ENCODE results near the gene GPR32. TPM values are rescaled to one million over a fixed set of nuclear protein-coding genes. Genes with fewer than 3 reads are reported as not detected.
"Not testable (repeated sequence)": the region's sequence is repeated elsewhere in the genome, so short reads cannot be mapped to it uniquely, and the experiment has no call there.

The GPR32 gene, protein sequence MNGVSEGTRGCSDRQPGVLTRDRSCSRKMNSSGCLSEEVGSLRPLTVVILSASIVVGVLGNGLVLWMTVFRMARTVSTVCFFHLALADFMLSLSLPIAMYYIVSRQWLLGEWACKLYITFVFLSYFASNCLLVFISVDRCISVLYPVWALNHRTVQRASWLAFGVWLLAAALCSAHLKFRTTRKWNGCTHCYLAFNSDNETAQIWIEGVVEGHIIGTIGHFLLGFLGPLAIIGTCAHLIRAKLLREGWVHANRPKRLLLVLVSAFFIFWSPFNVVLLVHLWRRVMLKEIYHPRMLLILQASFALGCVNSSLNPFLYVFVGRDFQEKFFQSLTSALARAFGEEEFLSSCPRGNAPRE
- not detected in 3 replicates for total RNA-seq
- long read RNA-seq = 0 reads

GRCh38 chr19:50770164-50770563 lies at the start of gene GPR32:
TSS of gene GPR32 (plus strand) at chr19:50770464. CDS start at chr19:50770601, 137 bp downstream.
- H3K36me3 Mint-ChIP-seq (ENCODE audit: low read depth); H3K4me1 Mint-ChIP-seq (ENCODE audit: low read depth); H3K4me3 Mint-ChIP-seq (ENCODE audit: unreplicated experiment); H3K9me3 Mint-ChIP-seq (ENCODE audit: low read depth); H3K27ac Mint-ChIP-seq (ENCODE audit: unreplicated experiment); DNase-seq (ENCODE audit: low spot score): not testable (repeated sequence)
- peaks cover 27% of the 10 kb centered on the region for H3K27me3 Mint-ChIP-seq (ENCODE audit: low read depth)

- Mint-ChIP-seq H3K27me3 (ENCODE audit: low read depth) (peaks cover 27% of the 10 kb centered on the region), H3K36me3 (ENCODE audit: low read depth) (no peaks in the 10 kb centered on the region), H3K9me3 (ENCODE audit: low read depth) (no peaks in the 10 kb centered on the region), H3K27ac (ENCODE audit: unreplicated experiment) (no peak overlapping the region), H3K4me1 (ENCODE audit: low read depth) (peaks cover 20% of the 10 kb centered on the region), H3K4me3 (ENCODE audit: unreplicated experiment) (no peak overlapping the region)
- no peak for DNase-seq (ENCODE audit: low spot score)
- TF ChIP-seq, protein P1, sequence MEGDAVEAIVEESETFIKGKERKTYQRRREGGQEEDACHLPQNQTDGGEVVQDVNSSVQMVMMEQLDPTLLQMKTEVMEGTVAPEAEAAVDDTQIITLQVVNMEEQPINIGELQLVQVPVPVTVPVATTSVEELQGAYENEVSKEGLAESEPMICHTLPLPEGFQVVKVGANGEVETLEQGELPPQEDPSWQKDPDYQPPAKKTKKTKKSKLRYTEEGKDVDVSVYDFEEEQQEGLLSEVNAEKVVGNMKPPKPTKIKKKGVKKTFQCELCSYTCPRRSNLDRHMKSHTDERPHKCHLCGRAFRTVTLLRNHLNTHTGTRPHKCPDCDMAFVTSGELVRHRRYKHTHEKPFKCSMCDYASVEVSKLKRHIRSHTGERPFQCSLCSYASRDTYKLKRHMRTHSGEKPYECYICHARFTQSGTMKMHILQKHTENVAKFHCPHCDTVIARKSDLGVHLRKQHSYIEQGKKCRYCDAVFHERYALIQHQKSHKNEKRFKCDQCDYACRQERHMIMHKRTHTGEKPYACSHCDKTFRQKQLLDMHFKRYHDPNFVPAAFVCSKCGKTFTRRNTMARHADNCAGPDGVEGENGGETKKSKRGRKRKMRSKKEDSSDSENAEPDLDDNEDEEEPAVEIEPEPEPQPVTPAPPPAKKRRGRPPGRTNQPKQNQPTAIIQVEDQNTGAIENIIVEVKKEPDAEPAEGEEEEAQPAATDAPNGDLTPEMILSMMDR (IDR thresholded peaks at IDR 0.05) = no peak
Measured at GRCh38 chr19:50720921-50721381, 49.3 kb upstream of the GPR32 start.

DNA sequence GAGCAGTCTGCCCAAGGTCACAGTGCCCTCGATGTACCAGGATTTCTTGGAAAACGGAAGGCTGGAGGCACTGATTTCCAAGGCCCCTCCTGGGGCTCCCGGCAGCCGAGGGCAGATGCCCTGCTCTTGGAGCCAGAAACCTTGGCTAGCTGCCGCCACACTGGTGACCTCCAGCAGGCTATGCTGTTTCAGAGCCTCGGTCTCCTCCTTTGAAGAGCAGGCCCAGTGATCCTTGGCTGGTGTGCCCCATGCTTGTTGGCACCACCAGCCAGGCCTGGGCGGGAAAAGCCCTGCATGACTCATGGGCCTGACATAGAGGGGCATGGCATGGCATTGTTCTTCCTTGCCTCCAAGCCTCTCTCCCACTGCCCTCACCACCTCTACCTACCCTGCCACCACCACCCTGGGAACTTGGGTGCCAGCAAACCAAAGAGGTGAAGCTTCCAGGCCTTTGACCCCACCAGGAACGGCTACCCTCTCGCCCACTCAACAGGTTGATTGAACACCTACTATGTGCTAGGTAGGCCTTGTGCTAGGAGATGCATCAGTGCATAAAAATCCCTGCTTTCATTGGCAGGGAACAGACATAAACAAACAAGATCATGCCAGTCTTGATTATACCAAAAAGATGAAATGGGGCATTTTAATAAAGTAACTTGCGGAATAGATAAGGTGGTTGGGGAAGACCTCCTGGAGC lies 48.7 kb upstream of the GPR32 start:
- Mint-ChIP-seq H3K9me3 (ENCODE audit: low read depth) (no peaks in the 10 kb centered on the region), H3K4me1 (ENCODE audit: low read depth) (peaks cover 20% of the 10 kb centered on the region), H3K27me3 (ENCODE audit: low read depth) (peaks cover 21% of the 10 kb centered on the region), H3K27ac (ENCODE audit: unreplicated experiment) (no peak overlapping the region), H3K4me3 (ENCODE audit: unreplicated experiment) (no peak overlapping the region), H3K36me3 (ENCODE audit: low read depth) (no peaks in the 10 kb centered on the region)
- no peak for DNase-seq (ENCODE audit: low spot score)
- TF ChIP-seq, protein P1 (IDR thresholded peaks at IDR 0.05) = no peak

- Mint-ChIP-seq H3K27me3 (ENCODE audit: low read depth) (peaks cover 17% of the 10 kb centered on the region), H3K4me3 (ENCODE audit: unreplicated experiment) (peak overlapping the region; percentile 37), H3K27ac (ENCODE audit: unreplicated experiment) (no peak overlapping the region), H3K36me3 (ENCODE audit: low read depth) (no peaks in the 10 kb centered on the region), H3K9me3 (ENCODE audit: low read depth) (no peaks in the 10 kb centered on the region), H3K4me1 (ENCODE audit: low read depth) (peaks cover 17% of the 10 kb centered on the region)
- DNase-seq (ENCODE audit: low spot score) = no peak
- TF ChIP-seq, protein P1 (IDR thresholded peaks at IDR 0.05) = no peak
Measured at GRCh38 chr19:50722201-50723013, 47.9 kb upstream of the GPR32 start.

DNA sequence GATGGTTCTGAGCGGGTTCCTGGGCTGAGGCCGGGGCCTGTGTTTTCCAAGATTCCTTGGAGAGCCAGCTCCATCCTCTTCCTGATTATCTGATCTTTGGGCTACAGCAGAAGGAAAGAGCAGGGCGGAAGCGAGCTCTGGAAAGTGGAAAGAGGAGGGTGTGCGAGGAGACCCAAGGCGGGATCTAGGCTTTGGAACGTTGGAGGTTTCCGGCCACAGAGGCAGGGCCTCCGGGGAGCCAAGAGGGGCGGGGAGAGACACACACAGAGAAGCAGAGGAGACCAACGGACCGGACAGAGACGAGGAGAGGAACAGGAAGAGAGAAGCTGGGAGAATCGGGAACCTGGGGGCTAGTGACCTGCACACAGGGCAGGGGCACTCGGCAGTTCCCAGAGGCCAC lies 47.2 kb upstream of the GPR32 start, which contains the start of gene CLEC11A:
CLEC11A (plus strand) TSS at position 296 of the 400 bp plus-strand sequence. CDS start 162 bp downstream, outside the sequence.
- no peak for DNase-seq (ENCODE audit: low spot score)
- peaks cover 12% of the 10 kb centered on the region for H3K27me3 Mint-ChIP-seq (ENCODE audit: low read depth)
- peak within 1 kb of the TSS; percentile 86 for H3K4me3 Mint-ChIP-seq (ENCODE audit: unreplicated experiment)
- peaks cover 18% of the 10 kb centered on the region for H3K4me1 Mint-ChIP-seq (ENCODE audit: low read depth)
- TF ChIP-seq, protein P1 (IDR thresholded peaks at IDR 0.05) = no peak
- peak within 1 kb of the TSS; percentile 83 for H3K27ac Mint-ChIP-seq (ENCODE audit: unreplicated experiment)
- H3K36me3 Mint-ChIP-seq (ENCODE audit: low read depth) = no peaks in the 10 kb centered on the region
- H3K9me3 Mint-ChIP-seq (ENCODE audit: low read depth) = no peaks in the 10 kb centered on the region

Data from chondrocyte (in vitro differentiated cells).